Measurements from ENCODE around the gene BICRA. TPM values are rescaled to one million over a fixed set of nuclear protein-coding genes. Genes with fewer than 3 reads are reported as not detected.

The BICRA gene
- total and polyA plus RNA-seq, 2 of the 4 experiments (the other 2 are of a cell fraction), result 1.8 to 3.5 TPM

DNA sequence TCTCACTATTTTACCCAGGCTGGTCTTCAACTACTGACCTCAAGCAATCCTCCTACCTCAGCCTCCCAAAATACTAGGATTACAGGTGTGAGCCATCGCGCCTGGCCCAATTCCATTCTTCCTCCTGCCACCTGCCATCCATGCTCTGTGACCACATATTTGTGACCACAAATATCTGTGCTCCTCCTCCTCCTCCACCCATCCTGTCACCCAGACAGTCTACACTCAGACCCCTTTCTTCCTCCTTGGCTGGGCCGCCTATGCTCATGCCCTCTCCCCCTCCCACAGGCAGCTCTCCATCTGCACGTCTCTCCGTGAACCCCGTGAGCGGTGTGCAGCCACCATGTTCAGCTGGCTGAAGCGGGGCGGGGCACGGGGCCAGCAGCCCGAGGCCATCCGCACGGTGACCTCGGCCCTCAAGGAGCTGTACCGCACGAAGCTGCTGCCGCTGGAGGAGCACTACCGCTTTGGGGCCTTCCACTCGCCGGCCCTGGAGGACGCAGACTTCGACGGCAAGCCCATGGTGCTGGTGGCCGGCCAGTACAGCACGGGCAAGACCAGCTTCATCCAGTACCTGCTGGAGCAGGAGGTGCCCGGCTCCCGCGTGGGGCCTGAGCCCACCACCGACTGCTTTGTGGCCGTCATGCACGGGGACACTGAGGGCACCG is 107.5 kb downstream of the BICRA start:
- no peak for TF ChIP-seq RCOR1 (IDR thresholded peaks at IDR 0.05; ENCODE audit: insufficient replicate concordance, low read length)
- no peak for TF ChIP-seq CHD1 (IDR thresholded peaks at IDR 0.05; ENCODE audit: low read depth, low read length)
- TF ChIP-seq BHLHE40 (IDR thresholded peaks at IDR 0.05; ENCODE audit: low read depth, low read length), result no peak
- TF ChIP-seq NFE2L2 (IDR thresholded peaks at IDR 0.05; ENCODE audit: low read depth, low read length), result no peak
- TF ChIP-seq USF2 (IDR thresholded peaks at IDR 0.05; ENCODE audit: low read depth, low read length), result no peak
- TF ChIP-seq CEBPB (IDR thresholded peaks at IDR 0.05; ENCODE audit: low read depth, low read length), result no peak
- TF ChIP-seq SMC3 (IDR thresholded peaks at IDR 0.05; ENCODE audit: low read depth, low read length), result no peak
- TF ChIP-seq POLR2A (IDR thresholded peaks at IDR 0.05; ENCODE audit: low read depth, low read length), result no peak
- TF ChIP-seq MXI1 (IDR thresholded peaks at IDR 0.05; ENCODE audit: borderline replicate concordance, low read depth, low read length), result no peak
- no peak overlapping the region for H2BK5ac ChIP-seq (ENCODE audit: low read depth, low read length, poor library complexity, severe bottlenecking)
- H4K91ac ChIP-seq (ENCODE audit: insufficient read depth, low read depth, low read length), result no peak overlapping the region; the same call in 1 of the 2 replicates
- CTCF ChIA-PET, result no interaction called here
- no peak for DNase-seq
- no peaks in the 10 kb centered on the region for H3K9me3 ChIP-seq (ENCODE audit: control insufficient read depth, insufficient read depth, low read length)
- 0 out of 2 replicates have a peak overlapping the region, but pooled peaks have one; percentile 41 for H3K23ac ChIP-seq (ENCODE audit: low read depth, low read length)
- H2AK5ac ChIP-seq (ENCODE audit: low read depth, low read length), result peak overlapping the region; percentile 62
- H3K36me3 ChIP-seq (ENCODE audit: control insufficient read depth, insufficient read depth, low read length), result peaks cover 38% of the 10 kb centered on the region
- no TSS peak for BruUV-seq (replicated peaks)
- no peak for ATAC-seq (ENCODE audit: low read depth)
- WGBS, 2 experiments (ENCODE audit: extremely low coverage in 2 of 2, insufficient read length in 1 of 2), result 87% methylated on average over 28 of the region's 32 CpGs; no CpG with 5 or more reads in 1 of the 2 experiments
- no peak overlapping the region for H3K56ac ChIP-seq (ENCODE audit: extremely low read depth, insufficient read depth, low read length)
- H3K4ac ChIP-seq (ENCODE audit: low read depth, low read length), result peak overlapping the region; percentile 17; the same call in 1 of the 2 replicates
- H4K5ac ChIP-seq (ENCODE audit: low read depth, low read length), result no peak overlapping the region
- no peaks in the 10 kb centered on the region for H3K27me3 ChIP-seq (ENCODE audit: control insufficient read depth, insufficient read depth, low read length)
- H3K18ac ChIP-seq (ENCODE audit: low read depth, low read length), result no peak overlapping the region
- peak overlapping the region; percentile 42 for H2AFZ ChIP-seq (replicated peaks; ENCODE audit: low read length, poor library complexity)
- peaks cover 52% of the 10 kb centered on the region for H4K20me1 ChIP-seq (ENCODE audit: insufficient read depth, low read length)
- H2BK15ac ChIP-seq (ENCODE audit: low read depth, low read length), result no peak overlapping the region
- POLR2A ChIA-PET (ENCODE audit: unreplicated experiment), result interaction anchor here (0.5 kb wide), 1 partner anchor 153 kb away, joined by 4 read pairs; no protein-coding TSS in a partner anchor
- peaks cover 8 to 53% of the 10 kb centered on the region in 2 experiments for H3K79me1 ChIP-seq (ENCODE audit: low read depth in 1 of 2, low read length in 2 of 2)
- H2BK20ac ChIP-seq (ENCODE audit: low read depth, low read length), result no peak overlapping the region
- intact Hi-C loops (cut with micrococcal nuclease), result no loop called here
- peak overlapping the region; percentile 29; the same call in 1 of the 2 replicates for H3K27ac ChIP-seq (ENCODE audit: insufficient read depth, low read length)
- H3K4me3 ChIP-seq (ENCODE audit: insufficient read depth, low read depth, low read length), result no peak overlapping the region
- H4K8ac ChIP-seq (ENCODE audit: low read depth in 2 of 2, low read length in 2 of 2), result no peak overlapping the region
- peak overlapping the region; percentile 76 for H2AK9ac ChIP-seq (replicated peaks; ENCODE audit: low read depth, low read length, poor library complexity)
- in situ Hi-C loops (cut with MboI; ENCODE audit: low sequenced_read_pairs), result loop anchor here (25.0 kb wide), 1 partner anchor 429 kb away; no protein-coding TSS in a partner anchor
- peaks cover 21% of the 10 kb centered on the region for H3K9me1 ChIP-seq (ENCODE audit: insufficient read depth, low read length)
- no peak overlapping the region; the same call in 1 of the 2 replicates for H3K4me2 ChIP-seq (ENCODE audit: low read depth, low read length)
- no peak overlapping the region for H3K9ac ChIP-seq (ENCODE audit: low read depth, low read length)
- dilution Hi-C loops (cut with HindIII; ENCODE audit: low sequenced_read_pairs, unreplicated experiment), result no loop called here
- H3K14ac ChIP-seq (replicated peaks; ENCODE audit: low read depth, low read length), result no peak overlapping the region
- H3K4me1 ChIP-seq (ENCODE audit: control insufficient read depth, insufficient read depth, low read length), result peaks cover 27% of the 10 kb centered on the region
- H2BK120ac ChIP-seq (ENCODE audit: low read depth, low read length), result no peak overlapping the region; the same call in 1 of the 2 replicates
